Activated CD8-positive, alpha-beta T cell treated with anti-CD3 and anti-CD28 coated beads, Interleukin-2, amount 10 ng/mL, durations not matched to agents 7 days and 5 days (primary cell): Measurements from ENCODE around the gene FBRSL1. TPM values are rescaled to one million over a fixed set of nuclear protein-coding genes. Genes with fewer than 3 reads are reported as not detected.

Experiments
- ATAC-seq: fragments of 150-1000 bp; cut with Tn5 transposase; one replicate; pipeline ENCODE4 v1.10.0; 2021; ENCODE audit warnings: moderate library complexity
- CTCF ChIA-PET: fragments of 350-600 bp; sonication (Branson Sonifier 250); formaldehyde crosslinking; loops from one replicate; lab custom pipeline; 2021; ENCODE audit warnings: antibody characterized with exemption; lab: Charles Lee
- POLR2A ChIA-PET: fragments of 350-600 bp; sonication (Branson Sonifier 250); formaldehyde crosslinking; loops from one replicate; lab custom pipeline; 2021; ENCODE audit warnings: antibody characterized with exemption; lab: Charles Lee
- DNase-seq: peaks from one replicate; pipeline ENCODE4 v3.0.0-alpha.2; 2020
- H3K27ac Mint-ChIP-seq: one replicate; pipeline ENCODE4 v1.8.0; 2021; ENCODE audit warnings: mild to moderate bottlenecking, mixed read lengths
- H3K27me3 Mint-ChIP-seq: one replicate; pipeline ENCODE4 v1.8.0; 2021; ENCODE audit warnings: low read depth, mixed read lengths
- H3K36me3 Mint-ChIP-seq: one replicate; pipeline ENCODE4 v1.8.0; 2021; ENCODE audit warnings: low read depth, mixed read lengths
- H3K4me1 Mint-ChIP-seq: one replicate; pipeline ENCODE4 v1.8.0; 2021; ENCODE audit warnings: low read depth, mixed read lengths
- H3K4me3 Mint-ChIP-seq: one replicate; pipeline ENCODE4 v1.8.0; 2021; ENCODE audit warnings: mild to moderate bottlenecking, mixed read lengths
- H3K9me3 Mint-ChIP-seq: one replicate; pipeline ENCODE4 v1.8.0; 2022; ENCODE audit warnings: mixed read lengths; ENCODE audit not compliant: insufficient read depth
- total RNA-seq, 2 experiments: library from RNA; stranded (reverse); gene quantifications; one replicate each; pipeline ENCODE4 v1.2.3, GENCODE V29; 2021

Gene FBRSL1
- total RNA-seq, 2 experiments from 2014 or later, result 51.2 to 58.5 TPM

DNA sequence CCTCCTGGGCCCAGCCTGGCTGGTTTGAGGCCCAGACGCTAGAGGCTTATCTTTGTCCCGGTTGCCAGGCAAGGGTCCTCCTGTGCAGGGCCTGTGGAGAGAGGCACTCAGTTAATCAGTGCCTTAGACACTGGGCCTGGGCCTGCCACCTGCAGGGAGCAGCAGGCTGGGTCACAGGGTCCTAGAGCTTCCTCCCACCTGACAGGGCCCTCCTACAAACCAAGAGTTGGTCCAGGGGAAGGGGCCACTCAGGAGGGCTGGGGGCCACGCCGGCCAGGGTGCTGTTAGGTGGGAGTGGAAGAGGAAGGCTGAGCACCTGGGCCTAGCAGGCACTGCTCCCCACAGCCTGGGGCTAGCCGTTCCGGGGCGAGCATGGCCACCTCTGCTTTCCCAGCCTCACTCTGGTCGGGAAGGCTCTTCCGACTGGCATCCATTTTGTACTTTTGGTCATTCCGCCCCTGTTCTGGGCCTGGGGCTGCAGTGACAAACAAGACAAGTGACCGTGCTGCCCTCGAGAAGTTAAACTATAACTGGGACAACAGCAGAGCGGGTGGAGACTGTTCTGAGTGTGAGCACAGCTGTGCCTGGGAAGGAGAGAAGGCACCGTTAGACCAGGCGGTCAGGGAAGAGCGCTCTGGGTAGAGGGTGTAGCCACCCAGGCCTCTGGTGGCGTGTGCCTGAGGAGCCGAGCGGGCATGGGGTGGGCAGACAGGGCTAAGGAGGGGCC, 27.2 kb downstream of the FBRSL1 start:
- no peak overlapping the region for H3K4me3 Mint-ChIP-seq
- ChIA-PET CTCF (no interaction called here), POLR2A (interaction anchor here (0.6 kb wide), 1 partner anchor 324 kb away, joined by 3 read pairs; no protein-coding TSS in a partner anchor)
- no peaks in the 10 kb centered on the region for H3K4me1 Mint-ChIP-seq
- no peak for DNase-seq
- H3K27ac Mint-ChIP-seq, result no peak overlapping the region
- H3K9me3 Mint-ChIP-seq, result peaks cover 5% of the 10 kb centered on the region
- ATAC-seq, result no peak
- H3K27me3 Mint-ChIP-seq, result no peaks in the 10 kb centered on the region
- peaks cover 23% of the 10 kb centered on the region for H3K36me3 Mint-ChIP-seq

DNA sequence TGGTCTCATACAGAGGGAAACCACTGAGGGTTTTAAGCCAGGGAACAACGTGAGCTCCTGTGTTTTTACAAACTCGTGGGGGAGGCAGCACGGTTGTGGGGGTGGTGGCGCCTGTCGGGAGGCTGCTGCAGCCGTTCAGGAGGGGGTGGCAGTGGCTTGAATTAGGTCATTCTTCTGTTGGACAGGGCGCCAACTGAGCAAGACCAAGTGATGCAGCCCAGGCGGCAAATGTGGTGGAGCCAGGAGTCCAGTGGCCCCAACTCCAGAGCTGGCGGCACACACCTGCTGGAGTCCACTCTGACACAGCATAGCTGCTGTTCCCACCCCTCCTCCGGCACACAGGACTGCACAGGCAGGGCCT, 27.8 kb downstream of the FBRSL1 start:
- DNase-seq (no peak), ATAC-seq (no peak)
- Mint-ChIP-seq H3K36me3 (peaks cover 23% of the 10 kb centered on the region), H3K4me1 (no peaks in the 10 kb centered on the region), H3K4me3 (no peak overlapping the region), H3K27ac (no peak overlapping the region), H3K27me3 (no peaks in the 10 kb centered on the region), H3K9me3 (peaks cover 5% of the 10 kb centered on the region)
- ChIA-PET POLR2A (no interaction called here), CTCF (no interaction called here)

DNA sequence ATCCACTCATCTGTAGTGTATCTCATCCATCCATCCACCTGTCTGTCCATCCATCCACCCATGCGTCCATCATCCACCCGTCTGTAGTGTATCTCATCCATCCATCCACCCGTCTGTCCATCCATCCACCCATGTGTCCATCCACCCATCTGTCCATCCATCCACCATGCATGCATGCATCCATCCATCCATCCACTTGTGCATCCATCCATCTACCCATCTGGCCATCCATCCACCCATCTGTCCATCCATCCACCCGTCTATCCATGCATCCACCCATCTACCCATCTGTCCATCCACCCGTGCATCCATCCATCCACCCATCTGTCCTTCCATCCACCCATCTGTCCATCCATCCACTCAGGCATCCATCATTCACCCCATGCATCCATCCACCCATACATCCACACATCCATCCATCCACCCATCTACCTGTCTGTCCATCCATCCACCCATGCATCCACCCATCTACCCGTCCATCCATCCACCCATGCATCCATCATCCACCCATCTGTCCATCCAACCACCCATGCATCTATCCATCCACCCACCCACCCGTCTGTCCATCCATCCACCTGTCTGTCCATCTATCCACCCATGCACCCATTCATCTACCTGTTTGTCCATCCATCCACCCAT, 28.5 kb downstream of the FBRSL1 start:
- peaks cover 23% of the 10 kb centered on the region for H3K36me3 Mint-ChIP-seq
- no peak for ATAC-seq
- DNase-seq, result no peak

DNA sequence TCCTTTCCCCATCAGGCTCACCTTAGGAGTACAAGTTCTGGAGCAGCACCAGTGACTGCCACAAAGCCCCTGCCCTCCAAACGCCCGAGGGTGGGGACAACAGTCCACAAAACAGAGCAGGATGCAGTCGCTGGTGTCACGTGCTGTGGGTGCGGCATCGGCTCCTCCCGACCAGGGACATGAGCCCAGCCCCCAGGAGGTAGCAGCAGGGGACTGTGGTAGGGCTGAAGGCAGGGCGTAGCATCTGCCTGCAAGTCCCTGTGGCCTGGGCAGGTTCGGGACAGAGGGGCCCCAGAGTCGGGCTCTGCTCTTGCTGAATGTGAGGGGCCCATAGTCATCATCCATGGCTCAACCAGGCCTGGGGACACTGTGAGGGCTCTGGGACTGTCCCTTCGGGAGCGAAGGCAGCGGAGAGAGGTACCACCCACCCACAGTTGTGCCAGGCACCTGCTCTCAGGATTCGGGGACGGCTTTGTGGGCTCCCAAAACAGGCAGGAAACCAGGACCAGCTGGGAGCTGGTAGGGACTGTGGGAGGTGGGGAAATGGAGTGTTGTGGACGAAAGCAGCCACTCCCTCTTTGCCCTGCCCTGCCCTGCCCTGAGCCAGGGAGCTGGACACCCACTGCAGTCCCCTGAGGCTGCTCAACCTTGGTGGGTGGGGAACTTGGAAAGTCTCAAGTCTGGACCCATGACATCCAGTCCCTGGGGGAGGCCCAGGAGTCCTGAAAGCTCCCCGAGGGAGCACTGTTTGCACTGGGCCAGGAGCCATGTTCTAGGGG, 30.7 kb downstream of the FBRSL1 start:
- ChIA-PET CTCF (interaction anchor here (1.4 kb wide), 1 partner anchor 59 kb away, joined by 3 read pairs; no protein-coding TSS in a partner anchor), POLR2A (no interaction called here)
- H3K4me3 Mint-ChIP-seq, result no peak overlapping the region

More for the DNA sequence above, 28.5 kb downstream of the FBRSL1 start:
- peaks cover 5% of the 10 kb centered on the region for H3K9me3 Mint-ChIP-seq
- no peak overlapping the region for H3K27ac Mint-ChIP-seq
- no peaks in the 10 kb centered on the region for H3K27me3 Mint-ChIP-seq
- no peak overlapping the region for H3K4me3 Mint-ChIP-seq
- ChIA-PET POLR2A (no interaction called here), CTCF (interaction anchor here (0.8 to 1.2 kb wide), 2 partner anchors 10 to 27 kb away, joined by 3 read pairs; no protein-coding TSS in a partner anchor)
- no peaks in the 10 kb centered on the region for H3K4me1 Mint-ChIP-seq

DNA sequence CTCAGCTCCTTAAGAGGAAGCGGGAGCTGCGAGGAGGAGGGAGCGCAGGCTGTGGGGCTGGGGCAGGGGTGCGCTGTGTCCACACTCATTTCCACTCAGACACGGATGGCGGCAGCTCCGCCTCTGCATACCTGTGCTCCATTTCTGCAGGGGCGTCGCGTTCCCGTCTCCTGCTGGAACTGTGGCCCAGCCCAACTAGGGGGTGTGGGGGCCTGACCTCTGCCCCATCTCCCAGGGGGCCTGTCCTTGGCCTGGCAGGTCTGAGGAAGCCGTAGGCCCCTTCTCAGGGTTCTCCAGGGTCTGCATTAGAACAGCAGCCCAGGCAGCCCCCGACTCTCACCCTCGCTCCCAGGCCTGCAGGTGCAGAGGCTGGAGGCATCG, 31.2 kb downstream of the FBRSL1 start:
- CTCF ChIA-PET, result no interaction called here

More for the DNA sequence above, 30.7 kb downstream of the FBRSL1 start:
- ATAC-seq (no peak), DNase-seq (no peak)
- Mint-ChIP-seq H3K9me3 (peaks cover 5% of the 10 kb centered on the region), H3K27ac (no peak overlapping the region), H3K4me1 (peaks cover 3% of the 10 kb centered on the region), H3K27me3 (no peaks in the 10 kb centered on the region), H3K36me3 (peaks cover 21% of the 10 kb centered on the region)

GRCh38 chr12:132521712-132522292, 31.9 kb downstream of the FBRSL1 start:
- POLR2A ChIA-PET, result no interaction called here
- ATAC-seq, result no peak
- H3K36me3 Mint-ChIP-seq, result peaks cover 19% of the 10 kb centered on the region
- CTCF ChIA-PET, result interaction anchor here (1.1 to 3.6 kb wide), 2 partner anchors 106 to 368 kb away, joined by 3 to 29 read pairs; no protein-coding TSS in a partner anchor
- H3K27ac Mint-ChIP-seq, result no peak overlapping the region
- no peak overlapping the region for H3K4me3 Mint-ChIP-seq
- H3K4me1 Mint-ChIP-seq, result peaks cover 3% of the 10 kb centered on the region
- H3K9me3 Mint-ChIP-seq, result peaks cover 5% of the 10 kb centered on the region
- H3K27me3 Mint-ChIP-seq, result no peaks in the 10 kb centered on the region
- DNase-seq, result no peak

More for the DNA sequence above, 31.2 kb downstream of the FBRSL1 start:
- Mint-ChIP-seq H3K9me3 (peaks cover 5% of the 10 kb centered on the region), H3K4me3 (no peak overlapping the region), H3K27me3 (no peaks in the 10 kb centered on the region), H3K4me1 (peaks cover 3% of the 10 kb centered on the region), H3K36me3 (peaks cover 19% of the 10 kb centered on the region), H3K27ac (no peak overlapping the region)
- DNase-seq, result no peak
- POLR2A ChIA-PET, result no interaction called here
- ATAC-seq, result no peak

DNA sequence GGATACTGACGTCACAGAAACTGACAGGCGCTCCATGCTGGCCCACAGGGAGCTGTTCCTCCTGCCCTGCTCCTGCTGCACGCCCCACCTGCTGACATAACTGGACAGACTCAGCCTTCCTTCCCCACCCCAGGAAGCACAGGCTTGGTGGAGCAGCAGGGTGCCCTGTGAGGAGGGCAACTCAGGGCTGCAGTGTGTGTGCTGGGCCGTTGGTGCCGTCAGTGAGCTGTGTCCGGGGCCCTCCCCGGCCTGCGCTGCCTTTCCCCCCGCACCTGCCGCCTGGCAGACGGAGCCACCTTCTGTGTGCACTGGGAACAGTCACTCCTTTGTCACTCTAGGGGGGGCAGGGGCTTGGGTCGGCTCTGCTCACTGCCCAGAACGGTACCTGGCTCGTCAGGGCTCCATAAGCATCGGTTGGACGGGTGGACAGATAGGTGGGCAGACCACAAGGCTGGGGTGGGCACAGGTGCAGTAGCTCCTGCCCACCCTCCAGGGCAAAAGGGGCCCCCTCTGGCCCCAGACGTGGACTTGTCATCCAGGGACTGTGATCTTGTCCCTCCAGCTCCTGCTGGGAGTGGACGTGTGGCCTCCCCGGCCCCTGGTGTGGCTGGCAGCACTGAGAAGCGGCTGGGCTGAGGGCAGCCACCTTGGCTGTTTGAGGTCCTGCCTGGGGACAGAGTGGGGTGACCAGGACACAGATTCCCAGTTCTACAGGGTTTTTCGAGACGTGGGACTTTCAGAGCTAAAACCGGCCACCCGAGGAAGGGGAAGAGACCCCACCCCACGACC, 32.8 kb downstream of the FBRSL1 start:
- H3K27me3 Mint-ChIP-seq, result no peaks in the 10 kb centered on the region
- peaks cover 15% of the 10 kb centered on the region for H3K36me3 Mint-ChIP-seq
- ChIA-PET CTCF (interaction anchor here (1.1 to 3.6 kb wide), 6 partner anchors 8 to 369 kb away, joined by 3 to 29 read pairs (median 4); no protein-coding TSS in a partner anchor), POLR2A (no interaction called here)
- no peak overlapping the region for H3K4me3 Mint-ChIP-seq
- ATAC-seq (no peak), DNase-seq (no peak)
- H3K9me3 Mint-ChIP-seq, result peaks cover 5% of the 10 kb centered on the region
- peaks cover 3% of the 10 kb centered on the region for H3K4me1 Mint-ChIP-seq
- no peak overlapping the region for H3K27ac Mint-ChIP-seq

- no peak overlapping the region for H3K4me3 Mint-ChIP-seq
- ATAC-seq (peak; percentile 78), DNase-seq (peak; percentile 83)
- H3K4me1 Mint-ChIP-seq, result peaks cover 3% of the 10 kb centered on the region
- H3K9me3 Mint-ChIP-seq, result peaks cover 5% of the 10 kb centered on the region
- no peak overlapping the region for H3K27ac Mint-ChIP-seq
- CTCF ChIA-PET, result interaction anchor here (1.0 to 3.6 kb wide), 9 partner anchors 9 to 370 kb away, joined by 3 to 29 read pairs (median 5); no protein-coding TSS in a partner anchor
- POLR2A ChIA-PET, result no interaction called here
- H3K36me3 Mint-ChIP-seq, result peaks cover 6% of the 10 kb centered on the region
- H3K27me3 Mint-ChIP-seq, result no peaks in the 10 kb centered on the region
Measured at GRCh38 chr12:132523576-132524331, 33.8 kb downstream of the FBRSL1 start.

GRCh38 chr12:132524405-132524804, 34.5 kb downstream of the FBRSL1 start:
- ATAC-seq (no peak), DNase-seq (no peak)
- no peak overlapping the region for H3K4me3 Mint-ChIP-seq
- H3K9me3 Mint-ChIP-seq, result no peaks in the 10 kb centered on the region
- no peaks in the 10 kb centered on the region for H3K27me3 Mint-ChIP-seq
- ChIA-PET POLR2A (no interaction called here), CTCF (interaction anchor here (1.0 to 3.6 kb wide), 7 partner anchors 18 to 371 kb away, joined by 3 to 29 read pairs (median 5); no protein-coding TSS in a partner anchor)
- H3K4me1 Mint-ChIP-seq, result peaks cover 3% of the 10 kb centered on the region
- H3K36me3 Mint-ChIP-seq, result no peaks in the 10 kb centered on the region
- no peak overlapping the region for H3K27ac Mint-ChIP-seq

DNA sequence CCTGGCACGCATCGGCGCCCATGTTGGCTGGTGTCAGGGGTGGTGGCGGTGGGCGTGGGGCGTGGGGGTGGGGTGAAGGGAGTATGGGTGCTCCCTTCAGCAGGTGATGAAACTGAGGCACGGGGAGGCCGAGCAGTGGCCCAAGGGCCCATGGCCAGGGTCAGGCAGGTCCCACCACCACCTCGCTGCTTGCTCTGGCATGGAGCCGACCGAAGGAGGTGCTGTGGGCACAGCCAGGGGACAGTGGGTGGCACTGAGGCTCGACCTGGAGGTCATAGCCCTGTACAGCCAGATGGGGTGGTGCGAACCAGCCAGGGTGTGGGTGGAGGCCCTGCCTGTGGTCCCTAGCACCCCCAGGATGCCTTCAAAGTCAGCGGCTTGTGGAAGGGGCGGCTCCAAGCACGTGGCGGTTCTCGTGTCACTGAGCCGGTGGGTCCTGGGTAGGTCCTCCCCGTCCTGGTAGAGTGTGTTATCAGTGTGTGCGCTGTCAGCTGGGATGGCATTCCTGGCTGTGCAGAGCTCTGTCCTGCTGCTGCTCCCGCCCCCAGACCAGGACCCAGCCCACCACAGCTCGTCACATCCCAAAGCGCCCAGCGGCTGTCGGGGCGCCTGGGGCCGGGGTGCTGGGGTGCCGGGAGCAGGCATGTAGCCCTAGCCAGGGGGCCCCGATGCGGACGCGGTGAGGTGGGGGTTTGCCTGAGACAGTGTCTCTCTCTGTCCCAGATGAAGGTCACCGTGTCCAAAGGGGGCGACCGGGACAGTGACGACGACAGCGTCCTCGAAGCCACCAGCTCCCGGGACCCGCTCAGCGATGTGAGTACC, 35.3 kb downstream of the FBRSL1 start:
- POLR2A ChIA-PET, result no interaction called here
- H3K9me3 Mint-ChIP-seq, result no peaks in the 10 kb centered on the region
- H3K4me3 Mint-ChIP-seq, result no peak overlapping the region
- H3K4me1 Mint-ChIP-seq, result peaks cover 3% of the 10 kb centered on the region
- H3K27me3 Mint-ChIP-seq, result no peaks in the 10 kb centered on the region
- CTCF ChIA-PET, result interaction anchor here (0.9 to 3.6 kb wide), 3 partner anchors 107 to 371 kb away, joined by 3 to 29 read pairs (median 5); no protein-coding TSS in a partner anchor
- ATAC-seq (no peak), DNase-seq (no peak)
- H3K27ac Mint-ChIP-seq, result no peak overlapping the region
- no peaks in the 10 kb centered on the region for H3K36me3 Mint-ChIP-seq
